CD14-positive monocyte (primary cell): ENCODE results near the gene MRPS30. TPM values are rescaled to one million over a fixed set of nuclear protein-coding genes. Genes with fewer than 3 reads are reported as not detected.

Experiments used
- DNase-seq, 3 donors: peaks; one replicate each; pipeline ENCODE4 v3.0.0-alpha.2; 2011 to 2022
- H2AFZ ChIP-seq: 2 replicates; pipeline ENCODE4 v1.6.0; 2012; ENCODE audit warnings: mild to moderate bottlenecking, low read depth, low read length, inconsistent platforms; ENCODE audit not compliant: insufficient read depth, poor library complexity, severe bottlenecking
- H3K27ac ChIP-seq, 2 donors: 1 replicate in 1 of 2; 2 replicates in 1 of 2; pipeline ENCODE4 v1.5.1; 2012 to 2013; ENCODE audit warnings: low read length in 2 of 2, control low read depth in 1 of 2, inconsistent platforms in 1 of 2, low read depth in 1 of 2, mild to moderate bottlenecking in 1 of 2
- H3K27me3 ChIP-seq, 2 donors: one replicate each; pipeline versions ENCODE4 v1.6.0 to v1.6.1; 2011 to 2013; ENCODE audit warnings: low read length in 2 of 2; ENCODE audit not compliant: control insufficient read depth in 2 of 2, insufficient read depth in 2 of 2
- H3K36me3 ChIP-seq, 2 donors: replicated peaks in 1 of 2; 1 replicate in 1 of 2; 2 replicates in 1 of 2; pipeline versions ENCODE4 v1.5.1 to v1.6.1; 2012 to 2013; ENCODE audit warnings: low read length in 2 of 2, control low read depth in 1 of 2, inconsistent platforms in 1 of 2, mild to moderate bottlenecking in 1 of 2; ENCODE audit not compliant: insufficient read depth in 2 of 2, control insufficient read depth in 1 of 2
- H3K4me1 ChIP-seq, 2 donors: 1 replicate in 1 of 2; 2 replicates in 1 of 2; pipeline versions ENCODE4 v1.5.1 to v1.6.1; 2012 to 2013; ENCODE audit warnings: low read length in 2 of 2, control low read depth in 1 of 2, inconsistent platforms in 1 of 2, mild to moderate bottlenecking in 1 of 2, moderate library complexity in 1 of 2; ENCODE audit not compliant: insufficient read depth in 2 of 2, control insufficient read depth in 1 of 2
- H3K4me2 ChIP-seq: replicated peaks from 2 replicates; pipeline ENCODE3; 2012; ENCODE audit warnings: low read length, moderate library complexity, mild to moderate bottlenecking; ENCODE audit not compliant: poor library complexity, severe bottlenecking; ENCODE audit errors: extremely low read depth
- H3K4me3 ChIP-seq, 3 experiments: fragments of 200-600 bp in 1 of 3; sonication (generic) in 1 of 3; replicated peaks in 1 of 3; 1 replicate in 2 of 3; 2 replicates in 1 of 3; pipeline ENCODE4 v1.5.1; 2011 to 2013; ENCODE audit warnings: low read length in 3 of 3, mild to moderate bottlenecking in 3 of 3, control low read depth in 2 of 3, low read depth in 2 of 3, inconsistent platforms in 1 of 3, moderate library complexity in 1 of 3
- H3K79me2 ChIP-seq: 2 replicates; pipeline ENCODE4 v1.6.0; 2012; ENCODE audit warnings: mild to moderate bottlenecking, control low read depth, inconsistent platforms, low read length, moderate library complexity; ENCODE audit not compliant: insufficient read depth
- H3K9ac ChIP-seq: 2 replicates; pipeline ENCODE4 v1.6.0; 2017; ENCODE audit warnings: low read length, mild to moderate bottlenecking; ENCODE audit not compliant: insufficient read depth, poor library complexity, severe bottlenecking
- H3K9me3 ChIP-seq, 2 donors: replicated peaks in 1 of 2; 1 replicate in 1 of 2; 2 replicates in 1 of 2; pipeline versions ENCODE4 v1.5.1 to v1.6.1; 2012 to 2013; ENCODE audit warnings: low read length in 2 of 2, control low read depth in 1 of 2; ENCODE audit not compliant: control insufficient read depth in 1 of 2, insufficient read depth in 1 of 2
- H4K20me1 ChIP-seq: 2 replicates; pipeline ENCODE4 v1.6.0; 2012; ENCODE audit warnings: mild to moderate bottlenecking, low read length, control low read depth, moderate library complexity; ENCODE audit not compliant: insufficient read depth
- H3K27ac Mint-ChIP-seq, 7 donors: one replicate each; pipeline ENCODE4 v1.8.0; 2020; ENCODE audit warnings: mild to moderate bottlenecking in 7 of 7, mixed read lengths in 7 of 7, moderate library complexity in 6 of 7, inconsistent platforms in 2 of 7
- H3K27me3 Mint-ChIP-seq, 3 donors: one replicate each; pipeline ENCODE4 v1.8.0; 2021 to 2022; ENCODE audit warnings: low read depth in 3 of 3, mild to moderate bottlenecking in 3 of 3, mixed read lengths in 3 of 3, moderate library complexity in 3 of 3, inconsistent platforms in 1 of 3
- H3K36me3 Mint-ChIP-seq, 2 donors: one replicate each; pipeline ENCODE4 v1.8.0; 2020; ENCODE audit warnings: mixed read lengths in 2 of 2, inconsistent platforms in 1 of 2, mild to moderate bottlenecking in 1 of 2
- H3K4me1 Mint-ChIP-seq: one replicate; pipeline ENCODE4 v1.8.0; 2020; ENCODE audit warnings: mild to moderate bottlenecking, mixed read lengths
- H3K4me3 Mint-ChIP-seq, 2 donors: one replicate each; pipeline ENCODE4 v1.8.0; 2020; ENCODE audit warnings: mild to moderate bottlenecking in 2 of 2, mixed read lengths in 2 of 2, moderate library complexity in 1 of 2
- H3K9me3 Mint-ChIP-seq, 7 donors: one replicate each; pipeline ENCODE4 v1.8.0; 2020 to 2022; ENCODE audit warnings: mixed read lengths in 7 of 7, mild to moderate bottlenecking in 6 of 7, moderate library complexity in 6 of 7, inconsistent platforms in 2 of 7
- WGBS: methylation state at CpG from one replicate; pipeline ENCODE4 v1.1.5; 2013; ENCODE audit warnings: missing lambda C conversion rate; ENCODE audit not compliant: insufficient coverage; 5-methylcytosine and 5-hydroxymethylcytosine counted together
- intact Hi-C, 2 donors: fragments of 100-400 bp; cut with micrococcal nuclease; formaldehyde crosslinking; loops; one replicate each; pipeline versions ENCODE4 v1.15.0 to v1.15.1; 2023
- polyA plus RNA-seq, 3 donors: library from polyadenylated mRNA; depleted of rRNA in 1 of 3; unstranded in 2 of 3; stranded (reverse) in 1 of 3; fragments of 300-500 nt in 2 of 3; fragments of >200 nt in 1 of 3; fragmentation: Illumina TruSeq in 2 of 3; gene quantifications; 1 replicate in 2 of 3; 2 replicates in 1 of 3; pipeline ENCODE4 v1.2.3, GENCODE V29; 2012 to 2021
- TF ChIP-seq, protein P1 (sequence below): fragments of 200-600 bp; IDR thresholded peaks from one replicate; pipeline ENCODE4 v1.8.0; 2022; ENCODE audit warnings: antibody characterized with exemption, mild to moderate bottlenecking

MRPS30 gene
- polyA plus RNA-seq, 3 donors, result 8.8 to 28.1 (median 24.7) TPM

DNA sequence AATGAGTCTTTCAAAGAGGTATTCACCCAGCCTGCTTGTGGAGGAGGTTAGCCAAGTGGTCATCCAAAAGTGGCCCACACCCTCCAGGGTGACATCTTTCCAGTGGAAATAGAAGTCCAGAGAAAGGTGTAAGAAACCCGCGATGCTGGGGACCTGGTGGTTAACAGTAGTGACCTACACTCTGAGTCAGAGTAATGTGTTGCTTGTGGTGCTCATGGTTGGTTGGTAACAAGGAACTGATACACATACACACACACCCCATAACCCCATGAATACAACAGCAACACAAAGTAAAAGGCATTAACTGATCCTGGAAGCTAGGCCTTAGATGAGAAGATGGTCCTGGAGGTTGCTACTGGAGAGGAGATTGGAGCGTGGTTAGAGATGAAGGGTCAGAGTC is 26.9 kb downstream of the MRPS30 start:
- H3K9me3 ChIP-seq, result peaks cover 8 to 10% of the 10 kb centered on the region in 2 donors
- TF ChIP-seq, protein P1, sequence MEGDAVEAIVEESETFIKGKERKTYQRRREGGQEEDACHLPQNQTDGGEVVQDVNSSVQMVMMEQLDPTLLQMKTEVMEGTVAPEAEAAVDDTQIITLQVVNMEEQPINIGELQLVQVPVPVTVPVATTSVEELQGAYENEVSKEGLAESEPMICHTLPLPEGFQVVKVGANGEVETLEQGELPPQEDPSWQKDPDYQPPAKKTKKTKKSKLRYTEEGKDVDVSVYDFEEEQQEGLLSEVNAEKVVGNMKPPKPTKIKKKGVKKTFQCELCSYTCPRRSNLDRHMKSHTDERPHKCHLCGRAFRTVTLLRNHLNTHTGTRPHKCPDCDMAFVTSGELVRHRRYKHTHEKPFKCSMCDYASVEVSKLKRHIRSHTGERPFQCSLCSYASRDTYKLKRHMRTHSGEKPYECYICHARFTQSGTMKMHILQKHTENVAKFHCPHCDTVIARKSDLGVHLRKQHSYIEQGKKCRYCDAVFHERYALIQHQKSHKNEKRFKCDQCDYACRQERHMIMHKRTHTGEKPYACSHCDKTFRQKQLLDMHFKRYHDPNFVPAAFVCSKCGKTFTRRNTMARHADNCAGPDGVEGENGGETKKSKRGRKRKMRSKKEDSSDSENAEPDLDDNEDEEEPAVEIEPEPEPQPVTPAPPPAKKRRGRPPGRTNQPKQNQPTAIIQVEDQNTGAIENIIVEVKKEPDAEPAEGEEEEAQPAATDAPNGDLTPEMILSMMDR, result no peak
- H3K27ac Mint-ChIP-seq, result no peak overlapping the region
- no peak for DNase-seq
- no peaks in the 10 kb centered on the region for H3K27me3 Mint-ChIP-seq
- H3K4me3 ChIP-seq, result no peak overlapping the region
- H3K36me3 Mint-ChIP-seq, result no peaks in the 10 kb centered on the region
- H3K9ac ChIP-seq, result no peak overlapping the region
- intact Hi-C loops, result no loop called here
- WGBS, result 100% methylated on average over 1 of the region's 3 CpGs
- H3K79me2 ChIP-seq, result no peaks in the 10 kb centered on the region
- no peaks in the 10 kb centered on the region for H4K20me1 ChIP-seq
- no peaks in the 10 kb centered on the region for H3K36me3 ChIP-seq
- no peak overlapping the region for H3K4me2 ChIP-seq
- no peak overlapping the region for H3K27ac ChIP-seq
- no peaks in the 10 kb centered on the region for H3K4me1 Mint-ChIP-seq
- peaks cover 6 to 12% (median 10%) of the 10 kb centered on the region in 7 donors for H3K9me3 Mint-ChIP-seq
- no peak overlapping the region for H3K4me3 Mint-ChIP-seq
- no peaks in the 10 kb centered on the region for H3K27me3 ChIP-seq
- H3K4me1 ChIP-seq, result no peaks in the 10 kb centered on the region
- no peak overlapping the region for H2AFZ ChIP-seq

DNA sequence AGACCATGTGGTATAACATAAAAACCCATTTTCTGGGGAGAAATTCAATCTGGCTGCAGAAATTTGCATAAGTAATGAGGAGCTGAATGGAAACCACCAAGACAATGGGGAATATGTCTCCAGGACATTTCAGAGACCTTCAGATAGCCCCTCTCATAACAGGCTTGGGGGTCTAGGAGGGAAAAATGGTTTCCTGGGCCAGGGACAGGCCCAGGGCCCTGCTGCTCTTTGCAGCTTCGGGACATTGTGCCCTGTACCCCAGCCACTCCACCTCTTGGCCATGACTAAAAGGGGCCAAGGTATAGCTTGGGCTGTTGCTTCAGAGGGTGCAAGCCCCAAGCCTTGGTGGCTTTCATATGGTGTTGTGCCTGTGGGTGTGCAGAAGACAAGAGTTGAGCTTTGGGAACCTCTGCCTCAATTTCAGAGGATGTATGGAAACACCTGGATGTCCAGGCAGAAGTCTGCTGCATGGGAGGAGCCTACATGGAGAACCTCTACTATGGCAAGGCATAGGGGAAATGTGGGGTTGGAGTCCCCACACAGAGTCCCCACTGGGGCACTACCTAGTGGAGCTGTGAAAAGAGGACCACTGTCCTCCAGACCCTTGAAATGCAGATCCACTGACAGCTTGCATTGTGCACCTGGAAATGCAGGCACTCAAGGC is 30.4 kb downstream of the MRPS30 start:
- no peak overlapping the region for H2AFZ ChIP-seq

More for the DNA sequence above, 30.4 kb downstream of the MRPS30 start:
- no CpG with 5 or more reads among the region's 1 CpG for WGBS
- Mint-ChIP-seq H3K36me3 (no peaks in the 10 kb centered on the region), H3K4me3 (no peak overlapping the region), H3K27me3 (no peaks in the 10 kb centered on the region), H3K4me1 (no peaks in the 10 kb centered on the region), H3K27ac (peak overlapping the region in 1 of 7 donors; percentile 20), H3K9me3 (peaks cover 6 to 12% (median 10%) of the 10 kb centered on the region in 7 donors)
- Histone ChIP-seq H3K9ac (no peak overlapping the region), H3K4me2 (no peak overlapping the region), H3K36me3 (no peaks in the 10 kb centered on the region), H3K4me3 (no peak overlapping the region), H3K79me2 (no peaks in the 10 kb centered on the region), H3K9me3 (peaks cover 8 to 10% of the 10 kb centered on the region in 2 donors), H3K4me1 (no peaks in the 10 kb centered on the region), H3K27ac (no peak overlapping the region), H3K27me3 (no peaks in the 10 kb centered on the region), H4K20me1 (no peaks in the 10 kb centered on the region)
- TF ChIP-seq, protein P1, result no peak
- no peak for DNase-seq
- intact Hi-C loops, result no loop called here
